HG02852 (cell line): Measurements from ENCODE around the gene GRIN2A.

ENCODE experiments used
- ATAC-seq: cut with Tn5 transposase; IDR thresholded peaks from one replicate; pipeline ENCODE4 v1.9.1; 2021; ENCODE audit warnings: mild to moderate bottlenecking, moderate library complexity; ENCODE audit not compliant: unreplicated experiment

GRIN2A gene

GRCh38 chr16:9977333-9977897 lies 204.8 kb downstream of the GRIN2A start:
- ATAC-seq, result no peak

- no peak for ATAC-seq
These were observed 205.6 kb downstream of the GRIN2A start for GRCh38 chr16:9976601-9977000.

- no peak for ATAC-seq
These were observed 210.3 kb downstream of the GRIN2A start for GRCh38 chr16:9971907-9972306.

- no peak for ATAC-seq
These were observed 211.4 kb downstream of the GRIN2A start for GRCh38 chr16:9970796-9971195.

DNA sequence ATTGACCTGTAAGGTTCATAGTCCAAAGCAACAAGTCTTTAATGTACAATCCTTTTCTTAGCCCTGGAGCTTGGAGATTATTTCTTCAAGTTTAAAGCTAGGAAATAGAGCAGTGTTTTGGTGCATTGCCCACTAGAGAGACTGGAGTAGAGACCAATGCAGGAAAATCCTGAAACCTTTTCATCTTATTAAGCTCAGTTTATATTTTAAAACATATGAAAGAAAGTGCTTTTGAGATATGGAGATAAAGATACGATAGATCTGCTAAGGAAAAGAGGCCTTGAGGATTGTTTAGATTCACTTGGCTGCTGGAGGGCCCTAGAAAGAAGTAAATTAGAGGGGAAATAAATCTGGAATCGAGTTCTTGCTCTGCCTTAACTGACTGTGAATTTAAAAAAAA lies 212.0 kb downstream of the GRIN2A start:
- ATAC-seq, result no peak

DNA sequence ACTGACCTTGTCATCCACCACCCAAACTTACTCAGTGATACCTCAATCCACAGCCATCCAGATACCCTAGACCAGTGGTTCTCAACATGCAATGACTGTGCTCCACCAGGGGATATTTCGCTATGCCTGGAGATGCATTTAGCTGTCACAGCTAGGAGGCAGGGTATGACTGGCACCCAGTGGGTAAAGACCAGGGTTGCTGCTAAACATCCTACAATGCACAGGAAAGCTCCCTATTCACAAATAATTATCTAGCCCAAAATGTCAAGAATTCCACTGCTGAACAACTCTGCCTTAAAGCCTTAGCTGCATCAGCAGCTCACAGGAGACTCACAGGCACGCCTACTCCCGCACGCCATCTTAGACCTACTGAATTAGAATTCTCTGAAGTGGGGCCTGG lies 212.6 kb downstream of the GRIN2A start:
- no peak for ATAC-seq

- ATAC-seq, result peak; percentile 67
These were observed 215.6 kb downstream of the GRIN2A start for GRCh38 chr16:9966569-9967157.

GRCh38 chr16:9965079-9965478 lies 217.1 kb downstream of the GRIN2A start:
- no peak for ATAC-seq

DNA sequence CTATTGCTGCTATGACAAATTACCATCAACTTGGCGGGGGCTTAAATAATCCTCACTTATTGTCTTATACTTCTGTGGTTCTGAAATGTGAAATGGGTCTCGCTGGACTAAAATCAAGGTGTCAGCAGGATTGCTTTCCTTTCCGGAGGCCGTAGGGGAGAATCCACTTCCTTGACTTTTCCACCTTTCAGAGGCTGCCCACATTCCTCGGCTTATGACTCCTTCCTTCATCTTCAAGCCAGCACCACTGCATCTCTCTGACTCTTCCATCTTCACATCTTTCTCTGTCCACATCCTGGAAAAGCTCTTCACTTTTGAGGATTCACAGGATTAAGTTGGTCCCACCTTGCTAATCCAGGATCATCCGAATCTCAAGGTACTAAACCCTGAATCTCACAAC lies 217.8 kb downstream of the GRIN2A start:
- ATAC-seq, result no peak

DNA sequence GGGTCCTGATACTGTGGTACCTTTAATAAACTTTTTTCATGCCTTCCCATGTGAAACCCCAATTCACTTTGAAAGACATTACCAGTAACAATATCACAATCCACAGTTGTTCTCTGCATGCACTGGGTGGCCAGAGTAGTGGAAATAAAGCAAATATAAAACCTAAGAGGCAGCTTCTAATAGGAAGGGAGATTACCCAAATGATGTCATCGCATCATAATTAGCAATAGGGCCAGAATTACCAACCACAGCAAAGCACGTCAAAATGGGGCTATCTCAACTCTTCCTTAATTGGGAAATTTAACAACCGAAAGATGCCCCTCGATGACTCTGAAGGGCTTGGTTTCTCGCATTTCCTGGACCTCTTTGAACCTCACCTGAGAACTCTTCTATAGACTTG lies 224.8 kb downstream of the GRIN2A start:
- ATAC-seq, result no peak

GRCh38 chr16:9957002-9957401 lies 225.2 kb downstream of the GRIN2A start:
- no peak for ATAC-seq

- no peak for ATAC-seq
These were observed 226.6 kb downstream of the GRIN2A start for GRCh38 chr16:9955677-9956076.

- ATAC-seq, result no peak
These were observed 228.2 kb downstream of the GRIN2A start for GRCh38 chr16:9953908-9954570.

DNA sequence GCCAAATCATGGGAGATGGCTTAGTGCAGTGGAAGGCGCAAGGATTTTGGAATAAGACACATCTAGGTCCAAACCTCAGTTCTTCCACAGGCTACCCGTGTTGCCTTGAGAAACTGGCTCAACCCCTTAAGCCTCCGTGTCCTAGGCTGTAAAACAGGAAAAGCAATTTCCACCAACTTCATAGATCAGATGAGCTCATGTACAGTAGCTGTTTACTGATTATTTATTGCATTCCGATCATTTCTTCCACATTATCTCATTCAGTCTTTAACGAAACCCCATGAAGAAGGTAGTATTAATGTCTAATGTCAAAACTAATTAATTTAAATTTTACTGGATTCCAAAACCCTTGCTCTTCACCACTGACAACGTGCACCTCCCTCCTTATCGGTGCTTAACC lies 231.6 kb downstream of the GRIN2A start:
- no peak for ATAC-seq

DNA sequence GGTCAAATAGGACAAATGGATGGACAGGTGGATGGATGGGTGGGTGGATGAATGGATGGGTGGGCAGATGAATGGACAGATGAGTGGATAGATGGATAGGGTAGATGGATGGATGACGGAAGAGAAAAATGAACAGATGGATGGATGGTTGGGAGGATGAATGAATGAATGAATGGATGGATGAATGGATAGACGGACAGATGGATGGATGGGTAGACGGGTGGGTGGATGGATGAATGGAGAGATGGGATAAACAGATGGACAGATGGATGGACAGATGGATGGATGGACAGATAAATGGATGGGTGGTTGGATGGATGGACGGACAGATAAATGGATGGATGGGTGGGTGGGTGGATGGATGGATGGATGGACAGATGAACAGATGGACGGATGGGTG lies 232.8 kb downstream of the GRIN2A start:
- no peak for ATAC-seq

DNA sequence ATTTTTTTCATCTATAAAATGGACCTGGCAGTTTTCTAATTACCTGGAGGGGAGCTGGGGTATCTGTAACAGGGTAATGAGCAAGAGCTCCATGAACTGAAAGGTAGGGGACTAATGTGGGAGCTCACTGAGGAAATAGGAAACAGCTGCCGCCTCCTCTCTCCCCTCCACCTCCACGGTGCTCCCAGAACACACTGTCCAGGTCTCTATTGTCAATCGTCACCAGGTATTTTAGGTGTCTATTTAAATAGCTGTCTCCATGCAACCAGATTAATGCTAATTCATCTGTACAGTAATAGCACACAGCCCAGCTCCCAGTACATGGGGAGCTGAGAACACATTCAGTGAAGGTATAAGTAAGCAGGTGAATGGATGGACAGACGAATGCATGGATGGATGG lies 233.3 kb downstream of the GRIN2A start:
- ATAC-seq, result no peak

DNA sequence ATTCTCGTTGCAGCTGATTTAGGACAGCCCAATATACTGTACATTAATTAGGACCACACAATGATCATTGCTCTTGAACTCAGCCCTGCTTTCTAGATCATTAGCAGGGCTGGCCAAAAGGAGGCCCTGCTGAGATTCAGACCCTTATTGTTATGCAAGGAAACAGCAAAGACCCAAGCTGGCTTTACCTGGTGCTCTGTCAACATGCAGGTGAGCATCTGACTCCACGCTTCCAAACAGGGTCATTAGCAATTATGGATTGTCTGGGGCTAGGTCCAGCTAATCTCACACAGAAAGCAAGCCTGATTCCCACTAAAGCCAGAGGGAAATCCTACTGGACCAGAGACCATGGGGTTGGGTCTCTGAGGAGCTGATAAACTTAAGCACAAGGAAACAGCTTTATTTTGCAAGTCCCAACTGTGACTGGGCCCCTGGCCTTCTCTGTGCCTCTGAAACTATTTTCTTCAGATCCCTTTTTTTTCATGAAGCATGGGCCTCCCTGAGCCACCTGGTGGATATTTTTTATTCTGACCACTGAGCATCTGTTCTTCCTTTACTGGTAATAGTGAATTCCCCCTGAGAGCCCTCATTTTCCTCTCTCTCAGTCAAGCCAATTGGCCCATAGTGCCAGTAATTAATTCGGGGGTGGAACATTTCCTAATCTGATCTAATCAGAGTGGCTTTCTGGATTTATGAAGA lies 236.1 kb downstream of the GRIN2A start:
- no peak for ATAC-seq

DNA sequence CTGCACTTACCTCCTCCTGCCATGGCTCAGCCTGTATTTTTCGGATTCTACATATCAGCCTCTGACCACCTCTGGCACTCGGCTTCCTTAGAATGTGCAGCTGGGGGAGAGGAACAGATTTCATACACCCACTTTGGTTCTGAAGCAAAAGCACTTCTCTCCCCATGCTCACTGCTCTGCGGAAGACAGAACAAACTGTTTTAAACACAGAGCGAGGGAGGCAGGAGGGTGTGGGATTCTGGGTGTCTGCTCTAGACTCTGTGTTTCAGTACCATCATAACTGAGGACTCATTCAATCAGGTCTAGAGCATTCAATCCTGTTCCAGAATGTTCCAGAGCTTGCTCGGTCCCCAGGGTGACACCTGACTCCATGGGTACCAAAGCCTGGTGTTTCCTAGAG lies 239.1 kb downstream of the GRIN2A start:
- no peak for ATAC-seq

DNA sequence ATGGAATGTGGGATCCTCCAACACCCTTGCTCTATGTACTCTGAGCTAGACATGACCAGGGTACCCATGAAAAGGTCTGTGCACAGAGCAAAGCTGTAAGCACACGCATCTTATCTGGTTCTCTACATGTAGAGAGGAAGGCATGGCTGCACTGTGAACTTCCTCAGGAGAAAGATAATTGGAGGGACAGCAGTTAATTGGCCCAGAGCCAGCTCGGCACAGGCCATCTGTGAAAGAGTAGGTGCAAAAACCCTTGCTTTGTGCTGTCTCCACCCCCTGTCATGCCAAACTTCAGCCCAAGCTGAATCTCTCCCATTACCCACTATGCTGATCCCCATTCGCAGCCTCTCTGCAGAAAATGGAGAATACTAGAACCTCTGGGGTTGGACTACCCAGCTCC lies 241.0 kb downstream of the GRIN2A start:
- ATAC-seq, result no peak

DNA sequence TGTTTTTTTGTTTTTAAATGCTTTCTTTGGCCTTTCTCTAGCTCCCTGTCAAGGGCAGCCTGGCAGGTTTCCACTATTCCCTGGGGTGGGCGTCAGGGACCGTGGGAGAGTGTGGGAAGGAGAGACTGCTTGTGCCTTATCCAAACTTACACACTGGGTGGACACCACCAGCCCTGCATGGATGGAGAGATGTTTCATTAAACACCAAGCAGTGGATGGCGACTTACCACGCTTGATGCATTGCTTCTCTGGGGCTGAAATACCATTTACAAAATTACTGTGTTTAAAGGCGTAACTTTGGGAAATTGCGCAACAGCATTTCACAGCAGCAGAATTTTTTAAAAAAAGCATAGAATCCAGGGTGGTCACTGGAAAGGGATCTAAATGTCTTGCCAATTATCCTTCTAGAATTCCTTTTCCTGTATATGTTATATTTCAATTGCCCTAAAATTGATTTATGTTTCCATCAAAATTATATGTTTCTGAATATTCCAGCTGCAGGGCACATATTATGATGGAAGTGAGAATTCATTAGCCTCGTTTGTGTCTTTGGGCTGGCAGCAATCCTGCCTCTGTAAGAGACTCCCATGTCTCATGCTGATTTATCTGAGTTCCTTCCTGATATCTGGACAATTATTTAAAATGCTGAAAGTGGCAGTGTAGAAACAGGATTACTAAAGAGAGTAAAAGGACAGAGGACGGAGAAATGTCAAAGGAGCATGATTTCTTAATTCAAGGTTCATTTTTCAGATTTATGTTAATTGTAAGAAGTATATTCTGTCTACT lies 247.3 kb downstream of the GRIN2A start:
- no peak for ATAC-seq

- ATAC-seq, result no peak
These were observed 249.1 kb downstream of the GRIN2A start for GRCh38 chr16:9932919-9933653.
